NCI-H2081 (cell line): ENCODE results near the gene ZFPL1.

Experiments
- DNase-seq, 2 experiments: peaks; one replicate each; lab custom pipeline; 2025; lab: John Stamatoyannopoulos, UW

The ZFPL1 gene

GRCh38 chr11:65059959-65060824 is 23.8 kb upstream of the ZFPL1 start:
- no peak for DNase-seq

GRCh38 chr11:65060913-65061408 is 23.1 kb upstream of the ZFPL1 start:
- DNase-seq = no peak

GRCh38 chr11:65063532-65063931 is 20.5 kb upstream of the ZFPL1 start:
- DNase-seq = no peak

- DNase-seq = no peak
Measured at GRCh38 chr11:65064847-65065240, 19.2 kb upstream of the ZFPL1 start.

GRCh38 chr11:65065851-65066250 is 18.2 kb upstream of the ZFPL1 start:
- DNase-seq = no peak

- DNase-seq = peak in 1 of 2 experiments; percentile 7
Measured at GRCh38 chr11:65066315-65066714, 17.7 kb upstream of the ZFPL1 start.

- peak; percentile 70 to 85 for DNase-seq
Measured at GRCh38 chr11:65066805-65067291, 17.2 kb upstream of the ZFPL1 start.

- no peak for DNase-seq
Measured at GRCh38 chr11:65067446-65067845, 16.6 kb upstream of the ZFPL1 start.

GRCh38 chr11:65069217-65069616 is 14.8 kb upstream of the ZFPL1 start:
- DNase-seq = no peak

GRCh38 chr11:65071907-65072630 is 12.0 kb upstream of the ZFPL1 start:
- DNase-seq = no peak

GRCh38 chr11:65072631-65072966 is 11.4 kb upstream of the ZFPL1 start:
- DNase-seq = no peak

GRCh38 chr11:65077451-65077850 is 6.6 kb upstream of the ZFPL1 start:
- no peak for DNase-seq

- peak in 1 of 2 experiments; percentile 30 for DNase-seq
Measured at GRCh38 chr11:65078151-65078550, 5.9 kb upstream of the ZFPL1 start.

- no peak for DNase-seq
Measured at GRCh38 chr11:65078786-65079342, 5.2 kb upstream of the ZFPL1 start.

GRCh38 chr11:65083134-65083833 is 738 bp upstream of the ZFPL1 start:
- DNase-seq = no peak

- DNase-seq = no peak
Measured at GRCh38 chr11:65084598-65085375, 765 bp downstream of the ZFPL1 start.

- DNase-seq = no peak
Measured at GRCh38 chr11:65085446-65085845, 1.4 kb downstream of the ZFPL1 start.

GRCh38 chr11:65086809-65087208 is 2.8 kb downstream of the ZFPL1 start:
- DNase-seq = no peak

- no peak for DNase-seq
Measured at GRCh38 chr11:65087216-65087615, 3.2 kb downstream of the ZFPL1 start.

GRCh38 chr11:65087827-65088226 is 3.8 kb downstream of the ZFPL1 start:
- no peak for DNase-seq

- DNase-seq = no peak
Measured at GRCh38 chr11:65089621-65090020, 5.6 kb downstream of the ZFPL1 start.
